Neural progenitor cell (in vitro differentiated cells): ENCODE data around the gene DYSF.

Experiments
- CTCF ChIP-seq: fragments of 200-600 bp; sonication (generic); IDR thresholded peaks from 2 replicates; pipeline ENCODE4 v1.5.1; 2017; ENCODE audit warnings: antibody characterized with exemption, mild to moderate bottlenecking
- EZH2 ChIP-seq: fragments of 200-600 bp; sonication (generic); IDR thresholded peaks from 2 replicates; pipeline ENCODE4 v1.6.1; 2017; ENCODE audit warnings: antibody characterized with exemption, mild to moderate bottlenecking, moderate library complexity

- TF ChIP-seq CTCF (no peak), EZH2 (no peak)
Observed at GRCh38 chr2:71423817-71424420, 29.4 kb upstream of the DYSF start.
